ENCODE measurements around the gene PLEKHG4B.
"Not testable (repeated sequence)": the region's sequence is repeated elsewhere in the genome, so short reads cannot be mapped to it uniquely, and the experiment has no call there.

The PLEKHG4B gene, protein sequence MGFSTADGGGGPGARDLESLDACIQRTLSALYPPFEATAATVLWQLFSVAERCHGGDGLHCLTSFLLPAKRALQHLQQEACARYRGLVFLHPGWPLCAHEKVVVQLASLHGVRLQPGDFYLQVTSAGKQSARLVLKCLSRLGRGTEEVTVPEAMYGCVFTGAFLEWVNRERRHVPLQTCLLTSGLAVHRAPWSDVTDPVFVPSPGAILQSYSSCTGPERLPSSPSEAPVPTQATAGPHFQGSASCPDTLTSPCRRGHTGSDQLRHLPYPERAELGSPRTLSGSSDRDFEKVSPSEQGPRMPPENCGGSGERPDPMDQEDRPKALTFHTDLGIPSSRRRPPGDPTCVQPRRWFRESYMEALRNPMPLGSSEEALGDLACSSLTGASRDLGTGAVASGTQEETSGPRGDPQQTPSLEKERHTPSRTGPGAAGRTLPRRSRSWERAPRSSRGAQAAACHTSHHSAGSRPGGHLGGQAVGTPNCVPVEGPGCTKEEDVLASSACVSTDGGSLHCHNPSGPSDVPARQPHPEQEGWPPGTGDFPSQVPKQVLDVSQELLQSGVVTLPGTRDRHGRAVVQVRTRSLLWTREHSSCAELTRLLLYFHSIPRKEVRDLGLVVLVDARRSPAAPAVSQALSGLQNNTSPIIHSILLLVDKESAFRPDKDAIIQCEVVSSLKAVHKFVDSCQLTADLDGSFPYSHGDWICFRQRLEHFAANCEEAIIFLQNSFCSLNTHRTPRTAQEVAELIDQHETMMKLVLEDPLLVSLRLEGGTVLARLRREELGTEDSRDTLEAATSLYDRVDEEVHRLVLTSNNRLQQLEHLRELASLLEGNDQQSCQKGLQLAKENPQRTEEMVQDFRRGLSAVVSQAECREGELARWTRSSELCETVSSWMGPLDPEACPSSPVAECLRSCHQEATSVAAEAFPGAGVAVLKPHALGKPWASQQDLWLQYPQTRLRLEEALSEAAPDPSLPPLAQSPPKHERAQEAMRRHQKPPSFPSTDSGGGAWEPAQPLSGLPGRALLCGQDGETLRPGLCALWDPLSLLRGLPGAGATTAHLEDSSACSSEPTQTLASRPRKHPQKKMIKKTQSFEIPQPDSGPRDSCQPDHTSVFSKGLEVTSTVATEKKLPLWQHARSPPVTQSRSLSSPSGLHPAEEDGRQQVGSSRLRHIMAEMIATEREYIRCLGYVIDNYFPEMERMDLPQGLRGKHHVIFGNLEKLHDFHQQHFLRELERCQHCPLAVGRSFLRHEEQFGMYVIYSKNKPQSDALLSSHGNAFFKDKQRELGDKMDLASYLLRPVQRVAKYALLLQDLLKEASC (N-terminal part only)

DNA sequence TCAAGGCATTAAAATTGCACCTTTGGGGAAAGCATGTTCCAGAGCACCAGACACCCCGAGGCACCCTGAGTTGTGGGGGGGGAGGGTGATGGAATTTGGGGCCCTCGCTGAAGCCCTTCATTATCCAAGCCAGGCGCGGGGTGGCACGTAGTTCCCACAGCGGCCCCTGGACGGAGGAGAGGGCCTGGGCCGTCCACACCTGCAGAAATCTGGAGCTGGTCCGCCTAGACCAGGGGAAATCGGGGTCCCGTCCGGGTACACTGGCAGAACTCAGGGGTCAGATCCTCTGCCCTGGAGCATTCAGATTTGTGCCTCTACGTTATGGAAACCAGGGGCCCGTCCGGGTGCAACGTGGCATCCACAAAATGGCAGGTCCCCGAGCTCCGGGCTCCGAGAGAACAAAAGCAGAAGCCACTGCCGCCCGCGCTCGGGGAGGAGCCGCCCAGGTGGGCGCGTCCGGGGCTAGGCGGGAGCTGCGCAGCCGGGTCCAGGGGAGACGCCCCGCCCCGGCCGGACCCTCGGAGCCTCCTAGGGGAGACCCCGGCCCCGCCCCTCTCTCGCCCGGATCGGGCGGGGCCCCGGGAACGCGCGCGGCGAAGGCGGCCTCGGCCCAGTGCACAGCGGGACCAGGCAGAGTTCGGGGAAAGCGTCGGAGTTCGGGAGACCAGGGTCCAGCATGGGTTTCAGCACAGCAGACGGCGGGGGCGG is at the start of gene PLEKHG4B:
Gene PLEKHG4B, plus strand, starts transcription at position 613 of the 708 bp plus-strand sequence. Its CDS starts 64 bp downstream, at position 677.
- DNase-seq, result peak; percentile 83

DNA sequence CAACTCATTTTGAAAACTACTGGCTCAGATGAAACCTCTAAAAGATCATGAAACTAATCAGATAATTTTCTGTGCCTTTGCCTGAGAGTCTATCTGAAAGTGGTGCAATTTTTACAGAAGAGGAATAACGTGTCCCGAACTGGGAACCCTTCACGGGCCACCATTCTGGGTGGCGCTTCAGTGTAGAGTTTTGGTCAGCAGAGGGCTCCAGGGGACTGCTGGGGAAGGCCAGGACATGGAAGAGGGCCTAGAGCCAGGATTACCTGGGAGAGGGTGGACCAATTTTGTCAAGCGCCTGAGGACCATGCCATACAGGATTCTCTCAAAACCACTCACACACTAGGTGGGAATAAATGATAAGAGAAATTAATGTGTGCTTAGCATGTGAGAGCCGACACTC is 49.7 kb upstream of the PLEKHG4B start:
- no peak for DNase-seq

GRCh38 chr5:48192-48591 is 43.8 kb upstream of the PLEKHG4B start:
- DNase-seq, result no peak

- DNase-seq, result not testable (repeated sequence)
These were observed 42.4 kb upstream of the PLEKHG4B start for GRCh38 chr5:49530-49929.

GRCh38 chr5:49953-50544 is 41.9 kb upstream of the PLEKHG4B start:
- no peak for DNase-seq

DNA sequence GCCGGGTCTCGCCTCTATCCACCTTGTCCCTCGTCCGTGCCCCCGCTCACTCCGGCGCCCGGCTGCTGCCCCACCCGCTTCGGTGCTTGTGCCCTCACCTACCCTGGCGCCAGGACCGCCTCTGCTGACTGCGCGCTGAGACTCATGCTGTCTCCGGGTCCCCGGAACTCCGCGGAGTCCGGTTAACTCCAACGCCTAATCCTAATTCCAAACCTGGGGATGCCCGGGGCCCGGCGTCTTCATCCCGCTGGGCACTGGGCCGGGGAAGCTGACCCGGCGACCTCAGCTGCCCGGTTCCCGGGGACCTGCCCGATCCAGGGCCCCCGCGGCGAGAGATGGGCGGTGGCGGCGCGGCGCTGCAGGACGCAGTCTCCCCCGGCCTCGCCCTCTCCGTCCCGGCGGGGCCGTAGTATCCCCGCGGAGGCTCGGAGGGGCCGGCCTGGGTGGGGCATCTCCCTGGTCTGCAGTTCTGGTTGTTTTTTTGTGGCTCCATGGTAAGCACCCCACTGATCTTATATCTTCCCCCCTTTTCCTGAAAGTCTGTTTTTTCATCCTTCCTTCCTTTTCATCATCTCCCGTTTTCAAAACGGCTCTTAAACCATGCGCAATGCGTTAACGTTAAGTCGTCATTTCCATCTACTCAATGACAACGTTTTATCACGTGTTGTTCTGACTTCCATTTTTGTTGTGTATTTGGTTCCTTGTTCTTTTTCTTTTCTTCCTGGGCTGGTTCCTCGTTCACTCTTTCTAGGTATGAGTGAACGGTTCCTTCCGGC is 41.1 kb upstream of the PLEKHG4B start:
- DNase-seq, result no peak

DNA sequence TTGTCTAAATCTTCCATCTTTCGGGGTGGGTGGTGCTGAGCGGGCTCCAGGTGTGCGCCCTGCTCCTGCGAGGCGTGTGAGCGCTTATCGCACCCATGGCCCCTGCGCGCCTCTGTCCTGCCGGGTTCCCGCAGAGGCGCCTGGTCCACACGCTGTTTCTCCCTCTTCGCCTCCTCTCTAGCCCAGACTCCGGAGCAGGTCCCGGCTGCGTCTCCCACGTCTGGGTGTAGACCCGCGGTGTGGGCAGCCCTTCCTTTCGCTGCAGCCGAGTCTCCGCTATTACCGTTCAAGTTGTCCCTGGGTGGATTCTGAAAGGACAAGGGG is 40.5 kb upstream of the PLEKHG4B start:
- DNase-seq, result no peak

GRCh38 chr5:53381-54174 is 38.4 kb upstream of the PLEKHG4B start:
- DNase-seq, result peak; percentile 68

DNA sequence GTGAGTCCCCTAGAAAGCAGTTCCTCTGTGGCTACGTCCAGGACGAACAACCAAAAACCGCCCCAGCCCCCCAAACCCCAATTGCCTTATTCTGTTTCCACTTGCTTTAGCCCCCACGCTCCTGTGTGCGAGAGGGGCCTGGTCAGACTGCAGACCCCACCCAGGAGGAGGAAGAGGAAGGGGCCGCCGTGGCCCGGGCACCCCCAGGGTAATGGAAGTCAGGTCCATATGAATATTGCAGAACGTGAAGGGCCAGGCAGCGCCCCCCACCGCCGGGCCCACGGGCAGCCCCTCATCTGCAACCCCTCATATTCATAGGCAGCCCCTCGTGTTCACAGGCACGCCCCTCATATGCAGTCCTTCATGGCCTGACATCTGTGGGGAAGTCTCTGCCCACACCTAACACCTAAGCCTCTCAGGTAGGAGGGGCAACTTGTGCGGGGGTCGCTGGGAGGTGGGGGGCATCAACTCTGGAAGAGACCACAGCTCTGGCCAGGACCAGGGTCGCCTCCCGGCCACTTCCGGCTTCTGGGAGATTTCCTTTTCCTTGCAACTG is 37.7 kb upstream of the PLEKHG4B start:
- no peak for DNase-seq

DNA sequence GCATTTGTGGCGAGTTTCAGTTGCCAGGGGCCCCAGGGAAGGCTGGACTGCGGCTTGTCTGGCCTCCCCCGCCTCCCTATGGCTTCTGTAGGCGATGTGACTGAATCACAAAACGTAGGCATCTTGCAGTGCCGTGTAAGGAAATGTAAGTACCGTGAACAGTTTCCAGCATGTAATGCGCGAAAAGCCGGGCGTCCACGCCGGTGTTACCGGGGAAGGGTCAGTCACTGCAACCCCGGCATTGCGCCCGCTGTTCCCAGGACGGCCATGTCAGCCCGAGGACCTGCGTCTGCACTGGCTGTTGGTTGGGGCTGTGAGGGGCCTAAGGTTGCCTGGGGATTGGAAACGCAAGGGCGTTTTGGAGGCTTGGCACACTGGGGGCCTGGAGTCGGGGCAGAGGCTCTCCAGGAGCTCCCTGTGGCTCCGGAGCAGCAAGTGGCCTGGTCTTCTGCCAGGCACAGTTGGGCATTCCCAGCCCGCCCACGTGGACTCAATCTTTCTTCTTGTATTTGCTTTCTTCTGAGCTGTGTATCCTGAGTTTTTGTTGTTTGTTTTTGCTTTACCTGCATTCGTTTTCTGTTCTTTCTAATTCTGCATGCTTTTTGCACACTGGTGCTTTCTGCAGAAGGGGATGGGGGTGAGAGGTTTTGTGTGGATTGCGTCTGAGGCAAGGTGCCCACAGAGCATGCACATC is 36.9 kb upstream of the PLEKHG4B start:
- DNase-seq, result no peak

DNA sequence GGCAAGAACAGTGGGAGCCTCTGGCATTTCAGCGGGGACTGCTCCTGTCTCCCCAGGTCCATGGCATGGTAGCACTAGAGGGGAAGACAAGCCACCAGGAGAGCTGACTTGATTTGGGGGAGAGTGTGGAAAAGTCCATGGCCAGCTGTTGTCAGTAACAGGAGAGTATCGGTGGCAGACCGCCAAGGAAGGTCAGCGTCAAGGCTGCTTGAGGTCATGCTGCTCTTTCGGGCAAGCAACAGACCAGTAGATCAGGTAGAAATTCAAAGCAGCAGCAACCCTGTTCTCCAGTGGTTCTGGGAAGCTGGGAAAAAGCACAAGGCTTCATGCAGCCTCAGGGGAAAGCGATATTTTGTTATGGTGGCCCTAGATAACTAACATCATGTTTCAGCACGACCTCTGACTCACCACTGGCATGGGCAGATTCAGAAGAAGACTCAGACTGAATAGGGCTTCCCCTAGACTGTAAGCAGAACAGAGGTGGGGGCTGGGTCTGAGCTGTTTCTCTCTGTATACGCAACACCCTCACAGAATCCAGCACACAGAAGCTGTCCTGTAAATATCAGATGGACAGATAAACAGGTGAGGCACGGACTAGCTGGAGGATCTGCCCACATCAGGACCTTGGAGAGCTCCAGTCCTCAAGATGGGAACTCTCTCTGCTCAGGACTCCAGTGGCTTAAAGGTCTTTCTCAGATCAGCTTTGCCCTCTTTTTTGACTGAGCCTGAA is 35.2 kb upstream of the PLEKHG4B start:
- no peak for DNase-seq

DNA sequence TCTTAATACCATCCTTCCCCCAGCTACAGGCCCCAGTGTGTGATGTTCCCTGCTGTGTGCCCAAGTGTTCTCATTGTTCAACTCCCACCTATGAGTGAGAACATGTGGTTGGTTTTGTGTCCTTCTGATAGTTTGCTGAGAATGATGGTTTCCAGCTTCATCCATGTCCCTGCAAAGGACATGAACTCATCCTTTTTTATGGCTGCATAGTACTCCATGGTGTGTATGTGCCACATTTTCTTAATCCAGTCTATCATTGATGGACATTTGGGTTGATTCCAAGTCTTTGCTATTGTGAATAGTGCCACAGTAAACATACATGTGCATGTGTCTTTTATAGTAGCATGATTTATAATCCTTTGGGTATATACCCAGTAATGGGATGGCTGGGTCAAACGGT is 31.7 kb upstream of the PLEKHG4B start:
- not testable (repeated sequence) for DNase-seq

- no peak for DNase-seq
These were observed 21.5 kb upstream of the PLEKHG4B start for GRCh38 chr5:70440-70839.

DNA sequence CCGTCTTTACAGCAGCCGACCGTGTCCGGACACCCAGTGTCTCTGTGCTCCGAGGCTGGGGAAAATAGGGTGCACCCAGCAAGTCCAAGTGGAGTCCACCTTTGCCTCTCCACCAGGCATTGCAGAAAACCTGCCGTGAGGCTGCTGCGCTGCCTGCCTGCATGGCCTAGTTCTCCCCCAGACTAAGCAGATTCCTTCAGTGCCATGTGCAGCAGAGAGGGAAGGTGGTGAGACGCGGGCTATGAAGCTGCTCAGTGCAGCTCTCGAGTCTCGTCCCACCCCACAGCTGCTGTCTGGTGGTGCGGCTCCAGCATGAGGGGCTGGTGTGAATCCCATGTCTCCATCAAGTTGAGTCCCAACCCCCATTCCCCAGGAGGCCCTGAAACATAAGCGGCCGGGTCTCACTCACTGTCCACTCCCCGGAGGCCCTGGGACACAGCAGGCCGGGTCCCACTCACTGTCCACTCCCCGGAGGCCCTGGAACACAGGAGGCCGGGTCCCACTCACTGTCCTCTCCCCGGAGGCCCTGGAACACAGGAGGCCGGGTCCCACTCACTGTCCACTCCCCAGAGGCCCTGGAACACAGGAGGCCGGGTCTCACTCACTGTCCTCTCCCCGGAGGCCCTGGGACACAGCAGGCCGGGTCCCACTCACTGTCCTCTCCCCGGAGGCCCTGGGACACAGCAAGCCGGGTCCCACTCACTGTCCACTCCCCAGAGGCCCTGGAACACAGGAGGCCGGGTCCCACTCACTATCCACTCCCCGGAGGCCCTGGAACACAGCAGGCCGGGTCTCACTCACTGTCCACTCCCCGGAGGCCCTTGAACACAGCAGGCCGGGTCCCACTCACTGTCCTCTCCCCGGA is 19.4 kb upstream of the PLEKHG4B start:
- not testable (repeated sequence) for DNase-seq

DNA sequence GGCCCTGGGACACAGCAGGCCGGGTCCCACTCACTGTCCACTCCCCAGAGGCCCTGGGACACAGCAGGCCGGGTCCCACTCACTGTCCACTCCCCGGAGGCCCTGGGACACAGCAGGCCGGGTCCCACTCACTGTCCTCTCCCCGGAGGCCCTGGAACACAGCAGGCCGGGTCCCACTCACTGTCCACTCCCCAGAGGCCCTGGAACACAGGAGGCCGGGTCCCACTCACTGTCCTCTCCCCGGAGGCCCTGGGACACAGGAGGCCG is 18.9 kb upstream of the PLEKHG4B start:
- DNase-seq, result not testable (repeated sequence)

DNA sequence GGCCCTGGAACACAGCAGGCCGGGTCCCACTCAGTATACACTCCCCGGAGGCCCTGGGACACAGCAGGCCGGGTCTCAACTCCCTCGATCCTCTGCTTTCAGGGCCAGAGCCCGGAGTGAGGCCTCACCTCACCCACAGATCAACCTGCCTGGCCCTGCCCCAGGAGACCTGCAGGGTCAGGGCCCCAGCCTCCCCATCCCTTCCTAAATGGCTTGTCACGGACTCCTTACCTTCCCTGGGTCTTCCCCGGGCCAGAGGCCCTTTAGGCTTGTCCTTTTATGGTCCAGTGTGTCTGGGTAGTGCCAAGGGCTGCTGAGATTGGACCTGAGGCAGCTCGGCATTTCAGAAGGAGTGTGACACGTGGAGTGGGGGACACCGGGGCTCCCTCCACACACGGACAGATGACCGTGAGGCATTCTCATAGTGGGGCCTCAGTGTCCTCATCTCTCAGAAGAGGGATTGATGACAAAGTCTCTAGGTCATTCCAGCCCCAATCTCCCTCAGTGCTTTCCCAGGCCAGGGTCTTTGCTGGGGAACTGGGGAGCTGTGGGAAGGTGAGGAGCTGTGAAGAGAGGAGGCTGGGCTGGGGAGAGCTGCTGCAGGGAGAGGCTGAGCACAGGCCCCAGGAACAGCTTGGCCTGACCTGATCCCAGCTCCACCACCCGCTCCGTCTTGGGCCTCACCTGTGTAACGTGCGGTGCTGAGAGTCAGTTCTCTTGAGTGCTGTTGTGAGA is 18.0 kb upstream of the PLEKHG4B start:
- DNase-seq, result no peak

GRCh38 chr5:74503-75109 is 17.4 kb upstream of the PLEKHG4B start:
- DNase-seq, result no peak
